NCI-H1105 treated with DMSO at 0.1 percent for 48 hours (cell line): ENCODE data around the gene HSPA1B.
"Not testable (repeated sequence)": the region's sequence is repeated elsewhere in the genome, so short reads cannot be mapped to it uniquely, and the experiment has no call there.

Source experiments
- DNase-seq: peaks from one replicate; lab custom pipeline; 2025; lab: John Stamatoyannopoulos, UW

HSPA1B gene

DNA sequence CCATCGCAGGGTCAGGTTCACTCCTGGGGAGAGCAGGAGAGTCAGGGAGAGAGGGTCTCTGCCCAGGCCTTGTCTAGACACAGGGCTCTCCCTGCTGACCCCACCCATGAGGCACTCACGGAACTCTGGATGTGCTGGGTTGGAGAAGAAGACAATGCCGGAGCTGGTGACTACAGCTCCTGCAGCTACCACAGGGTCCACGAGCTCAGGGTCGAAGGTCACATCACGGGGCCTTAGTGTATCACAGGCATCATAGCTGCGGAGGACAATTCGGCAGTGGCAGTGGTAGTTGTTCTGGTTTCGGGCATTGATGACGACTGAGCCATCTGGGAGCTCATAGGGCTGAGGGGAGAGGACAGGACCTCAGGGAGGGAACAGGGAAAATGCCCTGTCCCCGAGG lies 32.4 kb downstream of the HSPA1B start:
- no peak for DNase-seq

DNA sequence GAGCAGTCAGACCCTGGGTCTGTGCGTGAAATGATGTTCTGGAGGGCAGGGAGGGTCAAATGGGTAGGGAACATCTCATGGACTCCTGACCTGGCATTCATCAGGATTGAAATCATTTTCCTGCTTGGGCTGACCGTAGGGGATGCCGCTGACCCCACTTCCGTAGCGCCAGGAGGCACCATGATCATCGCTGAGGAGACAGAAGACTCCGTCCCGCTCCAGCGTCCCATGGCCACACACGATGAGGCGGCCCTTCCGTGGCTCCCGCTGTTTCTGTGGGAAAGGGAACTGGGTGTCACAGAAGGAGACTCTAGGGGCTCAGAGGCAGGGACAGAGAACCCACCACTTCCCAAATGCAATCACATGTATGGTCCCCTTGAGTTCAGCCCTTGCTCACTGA lies 32.8 kb downstream of the HSPA1B start:
- DNase-seq = no peak

DNA sequence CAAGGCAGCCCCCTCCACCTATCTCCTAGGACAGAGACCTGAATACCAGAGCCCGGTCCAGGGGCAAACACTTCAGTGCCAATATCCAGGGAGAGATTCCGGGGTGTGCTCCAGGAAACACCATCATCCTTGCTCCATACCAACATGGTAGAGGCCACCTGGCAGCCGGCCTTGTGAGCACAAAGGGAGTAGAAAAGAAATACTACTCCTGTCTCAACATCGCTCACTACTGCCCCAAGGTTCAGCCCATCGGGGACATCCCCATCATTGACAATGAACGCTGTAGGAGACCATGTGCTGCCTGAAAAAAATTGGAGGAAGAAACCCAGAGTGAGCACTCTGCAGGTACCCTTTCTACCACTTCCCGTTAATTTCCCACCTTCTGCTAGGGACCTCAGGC lies 33.6 kb downstream of the HSPA1B start:
- no peak for DNase-seq

DNA sequence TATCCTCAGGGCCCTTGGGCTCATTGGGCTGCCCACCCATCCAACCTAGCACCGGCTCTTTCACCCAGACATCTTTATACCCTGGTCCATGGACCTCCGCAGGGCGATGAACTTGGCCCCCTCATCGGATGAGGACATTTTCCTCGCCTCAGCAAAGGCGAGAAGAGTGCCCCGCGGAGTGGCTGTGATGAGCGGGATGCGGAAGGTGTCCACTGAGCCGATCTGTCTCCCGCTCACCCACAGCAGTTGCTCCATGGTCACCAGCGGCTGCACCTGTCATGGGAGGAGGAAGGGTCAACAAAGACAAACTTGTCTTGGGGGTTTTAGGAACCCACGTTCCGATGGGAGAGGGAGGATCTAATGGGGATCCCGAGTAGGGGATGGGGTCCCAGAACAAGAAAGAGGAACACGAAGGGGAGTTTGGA lies 34.4 kb downstream of the HSPA1B start:
- no peak for DNase-seq

DNA sequence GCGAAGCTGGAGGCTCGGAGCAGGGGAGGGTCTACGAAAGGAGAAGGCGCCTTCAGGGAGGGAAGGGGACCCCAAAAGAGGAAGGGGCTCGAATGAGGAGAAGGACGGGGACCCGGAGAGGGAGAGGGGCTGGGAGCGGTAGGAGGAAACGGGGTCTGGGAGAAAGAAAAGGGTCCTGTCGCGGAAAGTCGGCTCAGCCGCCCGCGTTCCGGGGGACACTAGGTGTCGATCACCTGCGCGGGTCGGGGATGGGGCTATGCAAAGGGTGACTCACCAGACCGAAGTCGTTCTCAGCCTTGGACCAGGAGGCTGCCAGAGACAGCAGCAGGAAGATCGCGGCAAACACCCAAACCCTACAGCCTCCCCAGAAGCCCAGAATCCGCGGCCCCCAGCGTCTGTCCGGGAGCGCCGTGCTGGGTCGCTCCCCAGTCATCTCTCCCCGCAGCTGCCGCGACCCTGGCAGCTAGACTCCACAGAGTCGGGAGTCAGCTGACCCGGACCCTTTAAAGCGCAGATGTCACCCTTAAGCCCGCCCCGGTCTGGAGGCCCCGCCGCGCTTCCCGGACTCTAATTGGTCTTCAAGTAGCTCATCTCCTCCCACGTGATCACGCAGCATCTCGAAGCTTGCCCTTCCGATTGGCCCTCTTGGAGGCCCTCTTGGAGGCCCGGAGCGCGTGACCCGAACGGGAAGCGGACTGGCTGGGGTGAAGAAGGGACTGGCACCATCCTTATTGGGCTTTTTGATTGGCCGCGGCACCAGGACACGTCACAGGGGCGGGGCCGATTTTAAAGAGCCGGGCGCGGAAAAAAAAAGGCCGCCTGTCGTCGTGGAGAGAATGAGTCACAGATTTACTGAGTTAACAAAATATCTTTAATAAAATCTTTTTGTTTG lies 35.1 kb downstream of the HSPA1B start, which contains the start of gene NEU1:
Gene NEU1 (minus strand): TSS at position 478 of the 892 bp plus-strand sequence. CDS start 45 bp downstream, at position 433.
- DNase-seq = peak; percentile 100

DNA sequence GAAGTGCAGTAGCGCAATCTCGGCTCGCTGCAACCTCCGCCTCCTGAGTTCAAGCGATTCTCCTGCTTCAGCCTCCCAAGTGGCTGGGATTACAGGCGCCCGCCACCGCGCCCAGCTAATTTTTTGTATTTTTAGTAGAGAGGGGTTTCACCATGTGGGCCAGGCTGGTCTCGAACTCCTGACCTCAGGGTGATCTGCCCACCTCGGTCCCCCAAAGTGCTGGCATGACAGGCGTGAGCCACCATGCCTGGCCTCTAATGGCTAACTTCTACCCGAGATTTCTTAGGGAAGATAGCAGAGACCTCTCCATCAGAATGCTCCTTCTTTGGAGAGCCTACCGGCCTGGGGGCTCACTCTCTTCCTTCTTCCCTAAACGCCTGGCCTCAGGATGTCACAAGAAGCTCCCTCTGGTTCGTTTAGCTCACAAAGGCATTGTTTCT lies 36.6 kb downstream of the HSPA1B start:
- not testable (repeated sequence) for DNase-seq

DNA sequence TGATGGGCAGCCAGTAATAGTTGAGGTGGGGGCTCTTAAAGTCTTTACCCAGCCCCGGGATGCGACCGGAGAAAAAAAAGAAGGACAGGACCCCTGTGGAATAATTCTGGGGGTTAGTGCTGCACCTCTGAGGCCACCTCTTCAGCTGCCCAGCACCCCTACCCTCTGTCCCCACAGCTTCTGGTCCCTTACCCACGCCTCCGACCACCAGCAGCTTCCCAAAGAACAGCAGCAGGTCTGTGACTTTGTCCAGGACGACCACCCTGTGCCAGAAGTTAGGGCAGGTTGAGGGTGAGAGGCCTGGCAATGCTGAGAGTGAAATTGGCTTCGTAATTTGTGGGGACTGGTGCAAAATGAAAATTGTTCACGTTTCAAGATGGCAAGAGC lies 37.3 kb downstream of the HSPA1B start:
- no peak for DNase-seq

DNA sequence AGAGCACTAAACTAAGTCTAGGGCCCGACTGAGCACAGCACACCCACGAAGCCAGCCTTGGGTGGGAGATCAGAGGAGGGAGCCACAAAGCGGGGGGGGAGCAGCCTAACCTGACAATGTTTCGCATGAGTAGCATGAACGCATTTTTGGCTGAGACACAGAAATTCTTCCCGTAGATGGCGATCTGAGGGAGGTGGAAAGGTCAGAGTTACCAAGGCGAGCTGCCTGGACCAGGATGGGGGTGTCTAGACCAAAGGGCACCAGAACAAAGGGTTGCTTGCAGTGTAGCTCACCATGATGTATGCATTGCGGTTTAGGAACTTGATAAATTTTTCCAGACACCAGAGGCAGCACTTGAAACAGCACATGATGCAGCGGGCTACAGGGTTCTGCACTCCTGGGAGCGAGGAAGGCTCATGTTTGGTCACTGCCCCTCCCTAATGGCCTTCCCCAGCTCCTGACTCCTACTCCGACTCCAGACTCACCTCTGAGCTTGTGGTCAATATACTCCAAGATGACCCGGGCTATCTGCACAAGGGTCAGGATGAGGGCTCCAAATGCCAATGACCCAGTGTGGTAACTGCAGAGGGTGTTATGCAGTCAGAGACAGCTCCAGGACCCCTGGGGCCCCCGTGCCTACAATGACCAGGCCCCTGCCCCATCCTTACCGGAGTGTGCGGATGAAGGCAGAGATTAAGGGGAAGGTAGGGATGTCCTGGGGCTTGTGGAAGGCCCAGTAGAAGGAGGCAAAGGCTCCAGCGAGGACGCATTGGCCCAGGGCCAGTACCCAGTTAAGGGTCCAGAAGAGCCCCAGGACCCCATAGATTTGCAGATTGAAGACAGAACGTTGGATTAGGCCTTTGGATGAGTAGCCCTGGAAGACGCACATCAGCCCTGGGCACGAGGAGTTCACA lies 37.9 kb downstream of the HSPA1B start:
- DNase-seq = no peak

DNA sequence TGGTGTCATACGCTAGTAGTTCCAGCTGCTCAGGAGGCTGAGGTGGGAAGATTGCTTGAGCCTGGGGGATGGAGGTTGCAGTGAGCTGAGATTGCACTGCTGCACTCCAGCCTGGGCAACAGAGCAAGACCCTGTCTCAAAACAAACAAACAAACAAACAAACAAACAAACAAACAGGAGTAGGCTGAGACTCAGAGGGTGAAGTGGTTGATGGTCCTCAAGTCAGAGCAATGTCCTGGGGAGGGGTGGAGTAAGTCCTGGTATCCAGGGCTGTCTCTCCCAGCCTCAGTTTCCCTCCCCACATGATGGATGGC lies 41.1 kb downstream of the HSPA1B start:
- not testable (repeated sequence) for DNase-seq

DNA sequence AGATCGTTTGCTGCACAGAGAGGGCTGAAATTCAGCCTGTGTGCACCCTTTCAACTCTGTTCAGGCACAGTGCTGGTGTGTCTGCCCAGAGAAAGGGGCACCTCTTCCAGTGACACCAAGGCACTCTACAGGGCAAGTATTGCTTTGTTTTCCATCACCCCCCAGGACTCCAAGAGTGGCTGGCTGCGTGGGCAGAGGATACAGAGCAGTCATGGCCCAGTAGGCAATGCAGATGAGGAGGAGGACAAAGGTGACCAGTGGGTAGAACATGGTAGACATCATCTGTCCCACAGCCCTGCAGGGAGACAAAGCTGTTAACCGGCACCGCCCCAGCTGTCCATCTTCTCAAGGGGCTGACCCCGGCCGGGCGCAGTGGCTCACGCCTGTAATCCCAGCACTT lies 41.8 kb downstream of the HSPA1B start:
- no peak for DNase-seq

DNA sequence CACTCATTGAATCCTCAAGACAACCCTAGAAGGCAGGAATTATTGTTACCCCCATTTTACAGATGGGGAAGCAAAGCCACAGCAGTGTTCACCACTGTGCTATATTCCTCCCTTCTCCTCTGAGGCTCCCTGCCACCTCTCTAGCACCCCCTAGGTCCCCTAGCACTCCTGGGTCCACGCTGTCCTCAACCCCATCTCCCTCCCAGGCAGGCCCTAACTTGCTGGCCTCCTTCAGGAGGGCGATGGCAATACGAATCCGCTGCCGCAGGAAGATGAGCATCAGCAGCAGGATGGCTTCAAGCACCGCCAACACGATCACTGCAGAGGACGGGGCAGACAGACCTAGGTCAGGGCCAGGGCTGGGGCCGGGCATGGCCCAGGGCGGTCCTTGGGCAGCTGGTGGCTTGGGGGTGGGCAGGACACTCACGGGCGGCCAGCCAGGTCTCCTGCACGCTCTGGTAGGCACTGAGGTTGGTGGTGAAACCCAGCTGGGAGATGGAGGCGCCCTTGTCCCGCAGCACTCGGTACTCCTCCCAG lies 42.9 kb downstream of the HSPA1B start:
- DNase-seq = no peak

DNA sequence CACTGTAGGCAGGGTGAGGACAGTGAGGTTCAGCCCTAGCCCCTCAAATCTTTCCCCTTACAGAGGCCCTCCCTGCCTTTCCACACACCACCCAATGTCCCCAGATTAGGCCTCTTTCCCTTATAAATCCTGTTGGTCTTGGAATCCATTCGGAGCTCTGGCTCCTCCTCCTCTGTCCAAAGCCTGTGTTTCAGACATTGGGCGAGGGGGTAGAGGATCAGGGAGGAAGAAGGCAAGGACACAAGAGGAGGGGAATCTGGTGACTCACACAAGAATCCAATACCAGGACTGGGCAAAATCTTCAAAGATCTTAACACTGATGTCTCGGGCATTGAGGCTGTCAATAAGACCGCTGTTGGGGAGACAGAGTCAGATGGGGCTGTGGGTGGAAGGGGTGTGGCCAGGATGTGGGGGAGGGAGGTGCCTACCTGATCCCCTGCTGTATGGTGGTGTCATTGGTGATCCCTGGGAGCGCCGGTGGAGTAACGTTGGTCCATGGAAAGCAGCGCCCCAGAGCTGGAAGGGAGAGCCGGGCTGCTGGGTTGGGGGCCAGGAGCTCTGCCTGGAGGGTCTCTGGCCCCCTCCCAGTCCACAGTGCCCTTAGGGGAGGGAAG lies 43.6 kb downstream of the HSPA1B start:
- no peak for DNase-seq

DNA sequence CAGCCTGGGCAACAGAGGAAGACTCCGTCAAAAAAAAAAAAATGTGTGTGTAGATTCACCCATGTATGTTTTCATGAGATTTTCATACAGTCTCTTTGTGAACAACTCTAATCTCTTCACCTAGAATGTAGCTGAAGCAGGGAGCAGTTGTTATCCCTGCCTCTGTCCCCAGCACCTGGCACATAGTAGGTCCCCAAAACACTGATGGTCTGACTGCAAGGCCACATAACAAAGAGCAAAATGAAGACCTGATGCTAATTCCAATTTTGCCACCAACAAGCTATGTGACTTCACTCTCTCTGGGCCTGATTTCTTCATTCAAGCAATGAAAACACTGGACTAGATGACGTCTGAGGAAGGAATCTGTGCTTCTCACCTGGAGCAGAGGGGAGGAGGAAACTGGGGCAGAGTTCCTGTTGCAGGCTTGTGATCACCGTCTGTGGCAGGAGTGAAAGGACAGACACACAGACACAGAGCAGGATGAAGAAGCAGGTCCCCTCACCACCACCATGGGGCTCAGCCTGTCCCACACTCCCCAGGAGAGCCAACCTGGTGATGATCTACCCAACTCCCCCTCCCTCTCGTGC lies 46.6 kb downstream of the HSPA1B start:
- no peak for DNase-seq

DNA sequence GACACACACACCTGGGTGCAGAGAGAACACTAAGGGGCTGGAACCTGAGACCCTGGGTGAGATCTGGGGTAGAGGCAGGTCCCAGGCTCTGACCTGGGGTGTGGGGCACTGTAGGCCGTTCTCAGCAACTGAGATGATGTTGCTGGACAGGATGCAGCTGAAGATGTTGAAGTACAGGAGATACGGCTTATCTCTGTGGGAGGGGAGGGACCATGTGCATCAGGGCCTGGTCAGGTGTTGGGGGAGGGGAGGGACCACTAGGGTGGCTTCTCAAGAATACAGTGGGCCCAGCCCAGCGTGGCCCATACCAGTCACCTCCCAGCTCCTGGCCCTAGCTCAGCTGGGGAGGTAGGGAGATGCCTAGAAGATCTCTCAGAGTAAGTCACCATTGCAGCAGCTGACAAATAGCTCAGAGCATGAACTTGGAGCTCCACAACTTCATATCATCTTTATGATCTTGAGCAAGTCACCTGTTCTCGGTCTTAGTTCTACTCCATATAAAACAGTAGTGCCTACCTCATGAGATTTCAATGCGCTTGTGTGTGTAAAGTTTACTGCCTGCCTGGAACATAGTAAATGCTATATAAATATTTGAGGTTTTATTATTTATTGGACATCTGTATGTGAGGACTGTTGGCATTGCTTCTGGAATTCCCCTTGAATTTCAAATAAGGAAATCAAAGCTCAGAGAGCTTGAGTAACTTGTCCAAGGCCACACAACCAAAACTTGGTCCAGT lies 47.5 kb downstream of the HSPA1B start:
- DNase-seq = no peak

DNA sequence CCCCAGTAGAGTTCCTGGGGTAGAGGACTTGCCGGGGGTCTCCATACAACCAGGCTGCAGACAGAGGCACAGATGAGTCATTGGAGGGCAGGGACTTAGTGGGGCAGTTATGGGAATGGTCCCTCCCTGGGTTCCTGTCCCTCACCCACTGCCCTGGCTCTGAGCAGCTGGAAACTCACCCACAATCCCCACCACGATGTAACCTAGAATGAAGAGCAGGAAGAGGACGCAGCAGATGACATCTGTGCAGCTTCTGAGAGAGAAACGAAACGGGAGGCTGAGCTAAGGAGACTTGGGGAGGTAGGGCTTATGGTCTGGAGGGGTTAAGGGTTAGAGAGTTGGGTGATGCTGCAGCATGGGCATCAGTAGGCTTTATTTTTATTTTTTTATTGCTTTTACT lies 48.3 kb downstream of the HSPA1B start:
- DNase-seq = no peak

DNA sequence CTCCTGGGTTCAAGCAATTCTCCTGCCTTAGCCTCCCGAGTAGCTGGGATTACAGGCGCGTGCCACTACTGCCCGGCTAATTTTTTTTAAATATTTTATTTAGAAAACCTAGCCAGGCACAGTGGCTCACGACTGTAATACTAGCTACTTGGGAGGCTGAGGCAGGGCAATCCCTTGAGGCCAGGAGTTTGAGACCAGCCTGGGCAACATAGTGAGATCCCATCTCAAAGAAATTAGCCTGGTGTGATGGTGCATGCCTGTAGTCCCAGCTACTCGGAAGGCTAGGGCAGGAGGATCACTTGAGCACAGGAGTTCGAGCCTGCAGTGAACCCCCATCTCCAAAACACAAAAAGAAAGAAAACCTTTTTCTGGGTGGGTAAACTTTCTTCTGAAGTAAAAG lies 48.8 kb downstream of the HSPA1B start:
- DNase-seq = no peak

DNA sequence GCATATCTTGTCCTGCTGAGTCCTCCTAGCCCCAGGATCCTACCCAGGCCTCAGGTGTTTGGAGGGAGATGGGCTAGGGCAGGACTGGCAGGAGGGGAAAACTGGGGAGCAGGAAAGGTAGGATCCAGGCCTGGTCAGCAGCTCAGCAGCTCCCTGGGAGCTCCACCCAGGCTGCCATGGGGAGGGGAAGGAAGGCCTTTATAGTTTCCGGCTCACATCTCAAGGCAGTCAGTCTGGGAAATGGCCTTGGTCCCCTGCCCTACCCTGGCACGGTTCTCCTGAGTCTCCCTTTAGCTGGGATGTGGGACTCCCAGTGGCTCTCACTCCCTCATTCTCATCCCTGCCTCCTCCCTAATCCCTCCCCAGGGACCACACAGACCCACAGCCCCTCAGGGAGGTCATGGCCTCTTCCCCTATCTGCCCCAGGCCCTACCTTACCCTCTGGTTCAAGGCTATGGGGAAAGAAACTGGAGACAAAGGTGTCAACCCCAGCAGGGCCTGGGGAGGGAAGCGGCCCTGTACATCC lies 49.6 kb downstream of the HSPA1B start:
- no peak for DNase-seq

DNA sequence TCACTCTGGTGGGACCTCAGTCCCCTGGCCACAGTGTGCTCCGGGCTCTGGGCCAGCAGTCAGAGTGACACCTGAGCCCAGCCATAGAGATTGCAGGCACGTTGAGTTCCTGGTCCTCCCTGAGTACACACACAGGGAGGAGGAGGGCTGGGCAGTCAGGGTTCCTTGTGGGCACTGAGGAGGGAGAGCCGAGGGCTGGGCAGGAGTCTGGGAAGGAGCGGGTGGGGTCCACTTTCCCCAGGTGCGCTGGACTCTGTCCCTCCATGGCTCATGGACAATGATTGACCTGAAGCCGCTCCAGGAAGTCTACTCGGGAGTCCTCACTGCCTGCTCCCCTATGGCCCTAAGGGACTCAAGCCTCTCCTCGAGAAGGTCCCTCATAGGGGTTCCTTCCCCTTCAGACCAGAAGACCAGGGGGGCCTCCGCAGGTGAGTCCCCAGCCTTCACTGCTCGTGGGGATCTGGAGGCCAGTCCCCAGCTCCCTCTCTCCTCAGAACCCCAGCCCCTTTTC lies 50.2 kb downstream of the HSPA1B start:
- no peak for DNase-seq

DNA sequence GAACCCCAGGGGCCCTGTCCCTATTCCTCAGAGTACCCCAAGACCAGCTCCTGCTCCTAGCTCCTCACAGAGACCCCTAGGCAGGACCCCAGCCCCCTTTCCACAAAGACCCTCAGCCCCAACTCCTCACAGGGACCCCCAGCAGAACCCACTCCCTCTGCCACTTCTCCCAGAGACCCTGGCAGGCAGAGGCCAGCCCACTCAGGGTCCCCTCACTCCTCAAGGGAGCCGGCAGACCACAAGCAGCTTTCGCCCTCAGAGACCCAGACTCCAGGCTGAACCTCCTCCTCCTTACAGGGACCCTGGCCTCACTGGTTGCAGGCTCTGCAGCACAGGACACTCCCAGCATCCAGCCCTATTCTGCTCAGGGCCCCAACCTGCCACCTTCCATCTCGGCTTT lies 50.7 kb downstream of the HSPA1B start:
- DNase-seq = no peak

DNA sequence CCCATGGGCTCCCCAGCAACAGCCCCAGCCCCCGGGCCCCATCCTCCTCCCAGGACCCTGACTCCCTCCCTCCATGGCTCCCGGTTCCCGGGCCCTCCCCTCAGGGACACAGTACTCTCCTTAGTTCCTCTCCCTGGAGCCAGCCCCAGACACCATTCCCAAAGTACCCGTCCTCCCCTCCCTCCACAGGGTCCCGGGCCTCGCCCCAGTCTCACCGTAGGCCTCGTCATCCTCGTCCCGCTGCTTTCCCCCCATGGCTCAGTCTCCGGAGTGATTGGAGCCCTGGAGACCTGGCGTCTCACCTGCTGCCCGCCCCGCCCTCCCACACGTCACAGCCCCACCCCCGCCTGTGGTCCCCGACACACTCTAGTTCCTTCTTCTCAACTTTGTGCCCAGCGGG lies 51.2 kb downstream of the HSPA1B start, which contains the start of gene SLC44A4:
Gene SLC44A4 (minus strand): TSS at position 272 of the 400 bp plus-strand sequence. CDS start 17 bp downstream, at position 255.
- no peak for DNase-seq

DNA sequence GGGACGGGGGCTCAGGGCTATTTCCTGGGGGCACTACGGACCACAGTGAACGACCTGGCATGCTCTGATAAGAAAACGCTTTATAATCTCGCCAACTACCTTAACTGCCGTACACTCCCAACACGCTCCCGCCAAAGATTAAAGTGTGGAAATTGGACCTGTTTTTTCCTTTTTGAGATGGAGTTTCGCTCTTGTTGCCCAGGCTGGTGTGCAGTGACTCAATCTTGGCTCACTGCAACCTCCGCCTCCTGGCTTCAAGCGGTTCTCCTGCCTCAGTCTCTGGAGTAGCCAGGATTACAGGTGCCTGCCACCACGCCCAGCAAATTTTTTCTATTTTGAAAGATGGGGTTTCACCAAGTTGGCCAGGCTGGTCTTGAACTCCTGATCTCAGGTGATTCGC lies 51.6 kb downstream of the HSPA1B start:
- no peak for DNase-seq
